HG02852 (cell line): ENCODE data around the gene RGMA.
"Not testable (repeated sequence)": the region's sequence is repeated elsewhere in the genome, so short reads cannot be mapped to it uniquely, and the experiment has no call there.

Experiments used
- ATAC-seq: cut with Tn5 transposase; IDR thresholded peaks from one replicate; pipeline ENCODE4 v1.9.1; 2021; ENCODE audit warnings: mild to moderate bottlenecking, moderate library complexity; ENCODE audit not compliant: unreplicated experiment

RGMA gene

DNA sequence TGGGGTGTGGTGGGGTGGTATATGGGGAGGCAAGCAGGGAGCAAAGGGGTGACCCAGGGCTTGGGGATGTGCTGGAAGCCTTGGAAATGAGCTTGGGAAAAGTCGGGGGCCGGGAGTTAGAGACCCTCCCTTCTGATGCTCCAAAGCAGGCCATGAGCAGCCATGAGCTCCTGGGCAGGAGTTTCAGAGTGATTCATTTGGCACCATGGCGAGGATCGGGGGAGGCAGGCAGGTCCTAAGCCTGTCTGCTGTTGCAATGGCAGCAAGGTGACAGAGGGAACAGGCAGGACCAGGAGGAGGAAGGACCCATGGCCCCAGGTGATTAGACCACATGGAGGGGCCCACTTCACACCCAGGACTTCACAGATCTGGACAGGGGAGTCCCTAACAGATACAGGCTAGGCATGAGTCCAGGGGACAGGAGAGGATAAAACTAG lies 21.3 kb downstream of the RGMA start:
- ATAC-seq, result no peak

DNA sequence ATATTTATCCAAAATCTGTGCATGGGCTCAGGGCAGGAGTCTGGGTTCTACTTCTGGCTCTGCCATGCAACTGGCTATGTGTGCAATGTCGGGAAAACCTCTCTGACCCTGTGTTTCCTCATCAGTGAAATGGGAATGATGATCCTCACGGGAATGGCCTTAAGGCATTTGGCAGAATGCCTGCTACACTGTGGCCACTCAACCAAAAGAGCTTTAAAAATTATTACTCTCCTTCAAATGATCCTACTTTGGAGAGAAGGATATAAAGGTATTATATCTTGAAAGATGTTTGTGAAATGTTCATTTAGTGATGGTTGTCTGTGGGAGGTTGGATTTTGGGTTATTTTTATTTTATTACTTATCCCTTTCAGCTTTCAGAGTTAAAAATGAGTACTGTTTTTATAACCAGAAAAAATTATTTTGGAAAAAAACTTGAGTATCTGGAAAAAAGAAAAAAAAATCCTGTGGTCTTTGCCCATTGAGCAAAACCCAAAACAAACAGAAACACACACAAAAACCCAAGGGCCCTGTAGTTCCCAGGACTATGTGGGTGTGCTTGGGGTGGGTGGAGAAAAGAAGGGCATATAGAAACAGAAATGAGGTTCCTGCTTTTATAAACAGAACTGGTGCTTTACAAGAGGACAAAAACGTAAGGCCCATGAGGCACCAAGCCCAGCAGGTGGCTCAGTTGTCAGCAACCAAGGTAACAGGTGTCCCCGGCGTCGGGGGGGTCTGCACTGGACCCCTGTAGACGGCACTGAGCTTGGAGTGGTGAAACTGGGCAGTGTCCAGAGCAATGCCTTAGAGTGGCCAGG lies 22.0 kb downstream of the RGMA start:
- ATAC-seq, result no peak

GRCh38 chr15:93066224-93066681 lies 22.8 kb downstream of the RGMA start:
- no peak for ATAC-seq

GRCh38 chr15:93065641-93066045 lies 23.4 kb downstream of the RGMA start:
- no peak for ATAC-seq

- no peak for ATAC-seq
These were observed 25.0 kb downstream of the RGMA start for GRCh38 chr15:93063796-93064690.

DNA sequence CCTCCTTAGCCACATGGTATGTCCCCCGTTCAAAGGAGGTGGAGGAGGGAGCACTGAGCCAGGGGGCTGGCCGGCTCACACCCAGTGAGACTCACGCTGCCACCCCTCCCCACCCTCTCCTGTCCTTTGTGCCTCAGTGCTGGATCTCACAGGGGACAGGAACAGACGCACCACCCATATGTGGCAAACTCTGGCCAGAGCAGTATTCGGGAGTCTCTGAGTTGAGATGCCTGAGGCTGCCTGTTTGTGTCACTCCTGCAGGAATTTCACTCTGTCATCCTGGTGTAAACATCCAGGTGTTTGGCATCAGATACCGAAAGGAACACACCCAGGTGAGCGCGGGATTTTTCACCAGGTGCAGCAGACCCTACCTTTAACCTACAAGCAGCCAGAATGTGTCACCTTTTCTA lies 25.7 kb downstream of the RGMA start:
- no peak for ATAC-seq

- not testable (repeated sequence) for ATAC-seq
These were observed 26.3 kb downstream of the RGMA start for GRCh38 chr15:93062628-93063261.

- no peak for ATAC-seq
These were observed 28.4 kb downstream of the RGMA start for GRCh38 chr15:93060336-93061248.

- no peak for ATAC-seq
These were observed 29.6 kb downstream of the RGMA start for GRCh38 chr15:93059442-93059841.

DNA sequence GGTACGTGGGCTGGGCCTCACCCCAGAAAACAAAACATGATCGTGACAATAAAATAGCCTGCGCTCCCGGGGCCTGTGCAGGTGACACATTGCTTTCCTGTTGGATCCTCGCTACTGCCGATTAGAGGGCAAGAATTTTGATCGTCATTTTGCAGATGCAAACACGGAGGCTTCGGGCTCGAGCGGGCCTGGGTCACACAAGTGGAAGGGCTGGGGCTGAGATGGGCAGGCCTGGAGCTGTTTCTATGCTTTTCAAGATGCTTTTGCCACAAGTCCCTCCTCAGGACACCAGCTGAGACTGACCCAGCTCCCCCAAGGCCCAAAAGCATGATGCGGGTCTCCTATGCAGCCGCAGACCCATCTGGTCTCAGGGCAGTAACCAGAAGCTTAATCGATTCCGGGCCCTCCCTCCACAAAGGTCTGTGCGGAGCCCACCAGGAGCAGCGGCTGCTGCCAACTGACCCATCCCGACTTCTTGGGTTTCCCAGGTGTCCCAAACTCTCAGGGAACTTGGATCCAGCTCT lies 30.0 kb downstream of the RGMA start:
- ATAC-seq, result no peak

GRCh38 chr15:93058128-93058527 lies 30.9 kb downstream of the RGMA start:
- no peak for ATAC-seq

DNA sequence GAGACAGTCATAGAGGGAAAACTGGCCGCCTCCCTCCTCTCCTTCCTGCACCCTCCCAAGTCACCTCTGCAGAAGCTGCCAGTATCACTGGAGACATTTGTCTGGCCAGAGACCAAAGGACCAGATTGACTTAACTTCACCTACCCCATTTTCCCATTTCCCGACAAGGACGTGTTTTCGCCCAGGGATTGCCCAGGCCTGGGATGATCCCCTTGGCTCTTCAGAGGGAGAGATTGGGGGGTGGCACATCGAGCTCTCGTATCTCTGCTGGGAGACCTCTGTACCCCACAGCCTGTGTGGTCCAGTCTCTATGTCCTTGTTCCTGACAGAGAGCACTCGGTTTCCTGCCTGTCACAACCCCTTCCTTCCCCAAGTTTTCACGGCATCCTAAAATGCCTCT lies 31.4 kb downstream of the RGMA start:
- no peak for ATAC-seq

DNA sequence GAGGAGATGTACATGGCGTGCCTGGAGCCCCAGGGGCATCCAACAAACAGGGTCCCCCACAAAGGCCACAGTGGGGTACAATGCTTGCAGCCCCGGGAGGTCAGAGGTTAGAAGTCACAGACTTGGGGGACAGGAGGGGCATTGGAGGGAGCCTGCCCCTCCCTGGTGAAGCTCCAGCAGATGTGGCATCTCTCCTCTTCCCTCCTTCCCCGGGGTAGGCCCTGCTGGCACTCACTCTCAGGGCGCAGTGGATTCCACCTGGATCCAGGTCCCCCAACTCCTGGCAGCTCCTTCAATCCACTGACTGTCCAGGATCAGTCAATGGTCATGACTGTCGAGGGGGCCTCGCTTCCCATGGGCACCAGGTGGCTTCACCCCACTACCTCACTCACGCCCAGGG lies 32.2 kb downstream of the RGMA start:
- ATAC-seq, result no peak

- no peak for ATAC-seq
These were observed 33.8 kb downstream of the RGMA start for GRCh38 chr15:93055211-93055610.

DNA sequence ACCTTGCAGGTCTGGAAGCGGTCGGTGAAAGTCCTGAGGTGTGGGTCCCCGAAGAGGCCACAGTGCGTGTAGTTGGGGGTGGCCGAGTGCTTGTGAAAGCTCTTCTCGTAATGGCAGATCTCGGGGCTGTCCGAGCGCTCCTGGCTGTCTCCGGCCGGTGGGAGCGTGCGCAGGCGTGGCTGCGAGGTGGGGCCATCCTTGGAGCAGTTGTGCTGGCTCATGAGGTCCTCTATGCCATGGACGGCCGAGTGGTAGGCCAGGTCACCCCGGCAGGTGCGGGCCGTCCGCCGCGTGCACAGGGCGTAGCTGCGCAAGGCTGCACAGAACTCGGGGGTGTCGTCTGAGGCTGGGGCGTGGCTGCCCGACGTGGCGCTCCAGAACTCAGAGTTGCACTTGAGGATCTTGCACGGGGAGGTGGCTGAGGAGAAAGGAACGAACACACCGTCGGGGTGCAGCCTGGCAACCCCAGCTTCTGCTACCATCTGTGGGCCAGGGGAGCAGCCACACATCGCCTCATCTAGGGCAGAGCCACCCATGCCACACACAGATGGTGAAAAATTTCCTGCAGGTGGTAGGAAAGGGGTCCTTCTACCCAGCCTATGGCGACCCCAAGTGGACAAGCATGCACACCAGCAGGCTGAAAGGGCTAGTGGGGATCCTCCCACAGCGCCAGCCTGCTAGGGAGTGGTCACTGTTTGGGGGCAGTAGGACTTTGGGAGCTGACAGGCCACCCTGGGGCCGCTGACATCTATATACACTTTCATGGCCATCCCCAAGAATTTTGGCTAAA lies 36.7 kb downstream of the RGMA start:
- no peak for ATAC-seq

- no peak for ATAC-seq
These were observed 37.5 kb downstream of the RGMA start for GRCh38 chr15:93051236-93052089.

GRCh38 chr15:93050648-93051047 lies 38.4 kb downstream of the RGMA start:
- ATAC-seq, result no peak

- no peak for ATAC-seq
These were observed 39.0 kb downstream of the RGMA start for GRCh38 chr15:93049914-93050578.
